Prostate gland (tissue), 2 donors: ENCODE results near the gene UBE2D4.

Source experiments
- CTCF ChIP-seq, 4 experiments: fragments of 200-600 bp in 2 of 4; fragments of 450-650 bp in 2 of 4; sonication (generic) in 2 of 4; IDR thresholded peaks; 1 replicate in 3 of 4; 2 replicates in 1 of 4; pipeline ENCODE4 v1.5.1; 2016 to 2019; ENCODE audit warnings: antibody characterized with exemption in 4 of 4, mild to moderate bottlenecking in 2 of 4, moderate library complexity in 2 of 4
- POLR2AphosphoS5 ChIP-seq: sonication (generic); formaldehyde crosslinking; IDR thresholded peaks from one replicate; pipeline ENCODE4 v1.6.1; 2017; ENCODE audit warnings: antibody characterized with exemption

- TF ChIP-seq CTCF (IDR thresholded peaks at IDR 0.05) (no peak), POLR2AphosphoS5 (no peak)
Observed at GRCh38 chr7:43937444-43937843, 11.2 kb downstream of the UBE2D4 start.
